ENCODE measurements around the gene PCK1.

The PCK1 gene

GRCh38 chr20:57552471-57552870 is 8.4 kb upstream of the PCK1 start:
- Histone ChIP-seq H3K4me3 (ENCODE audit: low read length) (no peak overlapping the region), H3K27me3 (replicated peaks; ENCODE audit: control insufficient read depth, insufficient read depth, low read length) (peaks cover 68% of the 10 kb centered on the region), H3K9me3 (ENCODE audit: control insufficient read depth, low read length) (peaks cover 7% of the 10 kb centered on the region), H3K36me3 (ENCODE audit: control insufficient read depth, insufficient read depth, low read length, severe bottlenecking) (no peaks in the 10 kb centered on the region), H3K4me1 (ENCODE audit: control insufficient read depth, insufficient read depth, low read length) (peaks cover 17% of the 10 kb centered on the region), H3K9ac (ENCODE audit: low read length) (no peak overlapping the region)
- DNase-seq (ENCODE audit: low read depth): no peak

- DNase-seq (ENCODE audit: low read depth): no peak
- peaks cover 70% of the 10 kb centered on the region for H3K27me3 ChIP-seq (replicated peaks; ENCODE audit: control insufficient read depth, insufficient read depth, low read length)
- H3K9me3 ChIP-seq (ENCODE audit: control insufficient read depth, low read length): peaks cover 7% of the 10 kb centered on the region
- H3K36me3 ChIP-seq (ENCODE audit: control insufficient read depth, insufficient read depth, low read length, severe bottlenecking): no peaks in the 10 kb centered on the region
- peaks cover 20% of the 10 kb centered on the region for H3K4me1 ChIP-seq (ENCODE audit: control insufficient read depth, insufficient read depth, low read length)
- no peak overlapping the region for H3K9ac ChIP-seq (ENCODE audit: low read length)
- no peak overlapping the region for H3K4me3 ChIP-seq (ENCODE audit: low read length)
Observed at GRCh38 chr20:57553376-57554018, 7.4 kb upstream of the PCK1 start.

- peaks cover 64% of the 10 kb centered on the region for H3K27me3 ChIP-seq (replicated peaks; ENCODE audit: control insufficient read depth, insufficient read depth, low read length)
- H3K9ac ChIP-seq (ENCODE audit: low read length): no peak overlapping the region
- no peak overlapping the region for H3K4me3 ChIP-seq (ENCODE audit: low read length)
- DNase-seq (ENCODE audit: low read depth): no peak
- peaks cover 33% of the 10 kb centered on the region for H3K4me1 ChIP-seq (ENCODE audit: control insufficient read depth, insufficient read depth, low read length)
- peaks cover 7% of the 10 kb centered on the region for H3K9me3 ChIP-seq (ENCODE audit: control insufficient read depth, low read length)
- H3K36me3 ChIP-seq (ENCODE audit: control insufficient read depth, insufficient read depth, low read length, severe bottlenecking): no peaks in the 10 kb centered on the region
Observed at GRCh38 chr20:57555457-57556184, 5.3 kb upstream of the PCK1 start.

GRCh38 chr20:57556980-57557274 is 4.0 kb upstream of the PCK1 start:
- no peak for DNase-seq (ENCODE audit: low read depth)
- H3K36me3 ChIP-seq (ENCODE audit: control insufficient read depth, insufficient read depth, low read length, severe bottlenecking): no peaks in the 10 kb centered on the region
- peaks cover 33% of the 10 kb centered on the region for H3K4me1 ChIP-seq (ENCODE audit: control insufficient read depth, insufficient read depth, low read length)
- H3K4me3 ChIP-seq (ENCODE audit: low read length): no peak overlapping the region
- H3K27me3 ChIP-seq (replicated peaks; ENCODE audit: control insufficient read depth, insufficient read depth, low read length): peaks cover 55% of the 10 kb centered on the region
- peaks cover 4% of the 10 kb centered on the region for H3K9me3 ChIP-seq (ENCODE audit: control insufficient read depth, low read length)
- H3K9ac ChIP-seq (ENCODE audit: low read length): no peak overlapping the region

- Histone ChIP-seq H3K4me3 (ENCODE audit: low read length) (no peak overlapping the region), H3K27me3 (replicated peaks; ENCODE audit: control insufficient read depth, insufficient read depth, low read length) (peaks cover 48% of the 10 kb centered on the region), H3K4me1 (ENCODE audit: control insufficient read depth, insufficient read depth, low read length) (peaks cover 22% of the 10 kb centered on the region), H3K9ac (ENCODE audit: low read length) (no peak overlapping the region), H3K9me3 (ENCODE audit: control insufficient read depth, low read length) (peaks cover 4% of the 10 kb centered on the region), H3K36me3 (ENCODE audit: control insufficient read depth, insufficient read depth, low read length, severe bottlenecking) (no peaks in the 10 kb centered on the region)
- no peak for DNase-seq (ENCODE audit: low read depth)
Observed at GRCh38 chr20:57557926-57558613, 2.8 kb upstream of the PCK1 start.

- H3K36me3 ChIP-seq (ENCODE audit: control insufficient read depth, insufficient read depth, low read length, severe bottlenecking): peaks cover 3% of the 10 kb centered on the region
- peaks cover 4% of the 10 kb centered on the region for H3K9me3 ChIP-seq (ENCODE audit: control insufficient read depth, low read length)
- no peak overlapping the region for H3K9ac ChIP-seq (ENCODE audit: low read length)
- peaks cover 17% of the 10 kb centered on the region for H3K4me1 ChIP-seq (ENCODE audit: control insufficient read depth, insufficient read depth, low read length)
- no peak for DNase-seq (ENCODE audit: low read depth)
- peaks cover 41% of the 10 kb centered on the region for H3K27me3 ChIP-seq (replicated peaks; ENCODE audit: control insufficient read depth, insufficient read depth, low read length)
- no peak overlapping the region for H3K4me3 ChIP-seq (ENCODE audit: low read length)
Observed at GRCh38 chr20:57558614-57559288, 2.2 kb upstream of the PCK1 start.

GRCh38 chr20:57559289-57559634 is 1.6 kb upstream of the PCK1 start:
- Histone ChIP-seq H3K36me3 (ENCODE audit: control insufficient read depth, insufficient read depth, low read length, severe bottlenecking) (peaks cover 8% of the 10 kb centered on the region), H3K9ac (ENCODE audit: low read length) (peak overlapping the region; percentile 52), H3K27me3 (replicated peaks; ENCODE audit: control insufficient read depth, insufficient read depth, low read length) (peaks cover 36% of the 10 kb centered on the region), H3K4me3 (ENCODE audit: low read length) (no peak overlapping the region), H3K4me1 (ENCODE audit: control insufficient read depth, insufficient read depth, low read length) (peaks cover 19% of the 10 kb centered on the region), H3K9me3 (ENCODE audit: control insufficient read depth, low read length) (peaks cover 4% of the 10 kb centered on the region)
- DNase-seq (ENCODE audit: low read depth): no peak

- Histone ChIP-seq H3K27me3 (replicated peaks; ENCODE audit: control insufficient read depth, insufficient read depth, low read length) (peaks cover 32% of the 10 kb centered on the region), H3K9ac (ENCODE audit: low read length) (peak overlapping the region; percentile 61), H3K4me1 (ENCODE audit: control insufficient read depth, insufficient read depth, low read length) (peaks cover 20% of the 10 kb centered on the region), H3K36me3 (ENCODE audit: control insufficient read depth, insufficient read depth, low read length, severe bottlenecking) (peaks cover 14% of the 10 kb centered on the region), H3K9me3 (ENCODE audit: control insufficient read depth, low read length) (peaks cover 4% of the 10 kb centered on the region), H3K4me3 (ENCODE audit: low read length) (no peak overlapping the region)
- no peak for DNase-seq (ENCODE audit: low read depth)
Observed at GRCh38 chr20:57559658-57560553, 1.0 kb upstream of the PCK1 start.

- peaks cover 20% of the 10 kb centered on the region for H3K4me1 ChIP-seq (ENCODE audit: control insufficient read depth, insufficient read depth, low read length)
- peaks cover 25% of the 10 kb centered on the region for H3K27me3 ChIP-seq (replicated peaks; ENCODE audit: control insufficient read depth, insufficient read depth, low read length)
- H3K9me3 ChIP-seq (ENCODE audit: control insufficient read depth, low read length): no peaks in the 10 kb centered on the region
- peak overlapping the region; percentile 63 for H3K9ac ChIP-seq (ENCODE audit: low read length)
- H3K36me3 ChIP-seq (ENCODE audit: control insufficient read depth, insufficient read depth, low read length, severe bottlenecking): peaks cover 24% of the 10 kb centered on the region
- H3K4me3 ChIP-seq (ENCODE audit: low read length): peak overlapping the region; percentile 65
- no peak for DNase-seq (ENCODE audit: low read depth)
Observed at GRCh38 chr20:57561356-57562279, 708 bp downstream of the PCK1 start.

Data from adipocyte (in vitro differentiated cells).